KOPT-K1 (cell line): ENCODE results near the gene COBLL1.

Source experiments
- H3K27ac ChIP-seq: fragments of 200-600 bp; sonication (generic); 2 replicates; pipeline ENCODE4 v1.5.1; 2016; ENCODE audit warnings: antibody characterized with exemption, mild to moderate bottlenecking, low read depth, low read length; ENCODE audit not compliant: poor library complexity, severe bottlenecking
- H3K36me3 ChIP-seq: fragments of 200-600 bp; sonication (generic); 2 replicates; pipeline ENCODE4 v1.5.1; 2017; ENCODE audit warnings: antibody characterized with exemption, mild to moderate bottlenecking, low read length, moderate library complexity; ENCODE audit not compliant: insufficient read depth
- H3K9me3 ChIP-seq: fragments of 200-600 bp; sonication (generic); 2 replicates; pipeline ENCODE4 v1.5.1; 2017; ENCODE audit warnings: antibody characterized with exemption, low read length, mild to moderate bottlenecking; ENCODE audit not compliant: insufficient read depth, poor library complexity, severe bottlenecking

Gene COBLL1

DNA sequence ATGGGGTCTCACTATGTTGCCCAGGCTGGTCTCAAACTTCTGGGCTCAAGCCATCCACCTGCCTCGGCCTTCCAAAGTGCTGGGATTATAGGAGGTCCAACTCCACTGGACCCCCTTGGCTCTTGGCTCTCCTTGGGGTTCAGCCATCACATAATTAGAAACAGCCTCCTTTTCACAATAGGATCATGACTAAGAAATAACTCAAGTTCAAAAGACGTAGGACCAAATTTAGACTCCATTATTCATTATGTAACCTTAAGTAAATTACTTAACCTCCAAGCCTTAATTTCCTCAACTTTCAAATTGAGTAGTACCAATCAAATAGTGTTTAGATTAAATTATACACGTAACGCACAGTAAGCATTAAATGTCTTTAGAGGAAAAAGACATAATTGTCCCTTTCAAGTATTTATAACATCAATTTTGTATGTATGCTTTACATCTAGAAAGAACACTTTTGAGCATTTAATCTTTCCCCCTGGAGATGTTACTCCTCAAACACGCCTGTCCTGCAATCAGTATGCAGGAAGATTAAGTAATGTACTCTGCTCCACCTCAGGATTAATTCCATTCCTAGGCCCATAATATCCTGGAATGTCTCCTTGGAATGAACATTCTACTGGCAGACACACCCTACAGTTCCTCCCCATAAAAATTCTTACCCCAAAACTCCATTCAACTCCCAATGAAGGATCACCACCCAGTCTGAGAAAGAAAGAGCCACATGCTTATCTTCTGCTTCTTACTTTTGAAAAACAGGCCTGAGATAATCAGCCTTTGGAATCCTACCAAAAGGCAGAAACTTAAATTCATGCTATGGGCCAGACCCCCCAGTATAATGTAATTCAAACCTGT lies 49.1 kb downstream of the COBLL1 start:
- Histone ChIP-seq H3K9me3 (no peaks in the 10 kb centered on the region), H3K27ac (no peak overlapping the region), H3K36me3 (no peaks in the 10 kb centered on the region)

GRCh38 chr2:164789968-164790367 lies 51.7 kb downstream of the COBLL1 start:
- no peaks in the 10 kb centered on the region for H3K36me3 ChIP-seq
- no peaks in the 10 kb centered on the region for H3K9me3 ChIP-seq
- H3K27ac ChIP-seq = no peak overlapping the region

GRCh38 chr2:164786787-164787186 lies 54.8 kb downstream of the COBLL1 start:
- Histone ChIP-seq H3K27ac (no peak overlapping the region), H3K9me3 (no peaks in the 10 kb centered on the region), H3K36me3 (no peaks in the 10 kb centered on the region)

GRCh38 chr2:164785457-164785856 lies 56.2 kb downstream of the COBLL1 start:
- H3K9me3 ChIP-seq = no peaks in the 10 kb centered on the region
- no peak overlapping the region for H3K27ac ChIP-seq
- no peaks in the 10 kb centered on the region for H3K36me3 ChIP-seq

DNA sequence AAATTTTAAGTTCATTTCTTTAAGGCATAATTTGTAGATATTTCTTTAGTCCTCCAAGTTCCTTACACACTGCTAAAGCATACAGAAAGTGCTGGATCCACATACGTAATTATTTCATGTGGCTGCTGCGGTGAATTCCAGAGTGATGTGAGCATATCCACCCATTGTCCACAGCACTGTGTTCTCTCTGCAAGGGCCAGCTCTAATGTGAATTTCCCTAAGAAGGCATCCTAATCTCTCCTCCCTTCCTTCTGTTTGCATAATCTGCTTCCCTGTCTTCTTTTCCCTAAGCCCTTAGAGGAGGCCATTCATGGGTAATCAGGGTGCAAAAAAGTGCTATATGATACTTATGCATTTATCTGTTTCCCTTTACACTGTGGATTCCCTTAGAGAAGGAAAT lies 57.2 kb downstream of the COBLL1 start:
- Histone ChIP-seq H3K27ac (no peak overlapping the region), H3K9me3 (no peaks in the 10 kb centered on the region), H3K36me3 (no peaks in the 10 kb centered on the region)

DNA sequence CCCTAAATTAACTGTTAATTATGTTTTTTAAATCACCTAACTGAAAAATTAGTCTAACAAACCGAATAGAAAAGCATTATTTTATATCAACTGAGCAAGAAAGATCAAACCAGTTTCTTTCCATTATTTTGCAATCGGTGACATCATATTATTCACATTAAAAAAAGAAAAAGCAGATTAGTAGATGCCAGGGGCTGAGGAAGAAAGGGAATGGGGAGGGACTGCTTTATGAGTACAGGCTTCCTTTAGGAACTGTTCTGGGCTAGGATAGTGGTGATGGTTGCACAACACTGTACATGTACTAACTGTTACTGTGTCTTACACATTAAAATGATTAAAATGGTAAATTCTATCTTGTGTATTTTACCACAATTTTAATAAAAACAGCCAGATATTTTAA lies 59.3 kb downstream of the COBLL1 start:
- Histone ChIP-seq H3K36me3 (no peaks in the 10 kb centered on the region), H3K9me3 (no peaks in the 10 kb centered on the region), H3K27ac (no peak overlapping the region)

DNA sequence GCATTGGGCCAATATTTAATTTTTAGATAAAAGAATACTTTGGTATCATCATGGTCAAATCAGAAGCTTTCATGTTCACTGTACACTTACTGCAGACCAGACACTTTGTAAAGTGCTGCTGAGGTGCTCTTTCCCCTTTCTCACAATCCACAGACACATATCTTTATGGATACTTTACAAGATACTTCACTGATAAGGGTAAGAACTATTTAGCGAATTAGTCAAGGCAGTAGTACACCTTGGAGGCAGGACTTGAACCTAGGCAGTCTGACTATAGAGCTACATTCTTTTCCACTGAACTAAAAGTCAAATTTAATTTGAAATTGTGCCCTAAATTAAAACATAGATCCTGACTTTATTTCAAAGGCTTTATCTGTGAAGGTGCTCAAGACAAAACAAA lies 60.2 kb downstream of the COBLL1 start:
- Histone ChIP-seq H3K36me3 (no peaks in the 10 kb centered on the region), H3K9me3 (no peaks in the 10 kb centered on the region), H3K27ac (no peak overlapping the region)

GRCh38 chr2:164780611-164781178 lies 60.9 kb downstream of the COBLL1 start:
- Histone ChIP-seq H3K9me3 (no peaks in the 10 kb centered on the region), H3K27ac (no peak overlapping the region), H3K36me3 (no peaks in the 10 kb centered on the region)

- H3K36me3 ChIP-seq = no peaks in the 10 kb centered on the region
- H3K9me3 ChIP-seq = no peaks in the 10 kb centered on the region
- H3K27ac ChIP-seq = no peak overlapping the region
These were observed 62.1 kb downstream of the COBLL1 start for GRCh38 chr2:164779383-164780057.

DNA sequence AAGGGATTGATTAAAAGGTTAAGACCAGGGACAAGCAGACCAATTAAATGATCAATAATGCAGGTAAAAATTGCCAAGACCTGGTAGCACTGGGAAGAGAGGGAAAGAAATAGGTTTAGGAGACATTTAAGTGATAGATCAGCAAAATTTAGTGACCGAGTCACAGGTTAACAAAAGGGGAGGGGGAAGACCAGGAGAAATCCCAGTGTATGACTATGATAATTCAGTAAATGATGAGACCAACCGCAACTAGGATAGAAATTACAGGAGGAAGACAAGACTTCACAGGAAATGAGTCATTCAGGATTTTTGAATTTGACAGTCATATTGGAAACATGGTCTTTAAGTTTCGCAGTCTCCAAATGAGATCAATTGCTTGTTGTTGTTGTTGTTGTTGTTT lies 62.9 kb downstream of the COBLL1 start:
- Histone ChIP-seq H3K36me3 (no peaks in the 10 kb centered on the region), H3K9me3 (no peaks in the 10 kb centered on the region), H3K27ac (no peak overlapping the region)

GRCh38 chr2:164777847-164778461 lies 63.7 kb downstream of the COBLL1 start:
- Histone ChIP-seq H3K36me3 (no peaks in the 10 kb centered on the region), H3K9me3 (no peaks in the 10 kb centered on the region), H3K27ac (no peak overlapping the region)

- no peaks in the 10 kb centered on the region for H3K36me3 ChIP-seq
- no peaks in the 10 kb centered on the region for H3K9me3 ChIP-seq
- H3K27ac ChIP-seq = no peak overlapping the region
These were observed 68.0 kb downstream of the COBLL1 start for GRCh38 chr2:164773635-164774034.

DNA sequence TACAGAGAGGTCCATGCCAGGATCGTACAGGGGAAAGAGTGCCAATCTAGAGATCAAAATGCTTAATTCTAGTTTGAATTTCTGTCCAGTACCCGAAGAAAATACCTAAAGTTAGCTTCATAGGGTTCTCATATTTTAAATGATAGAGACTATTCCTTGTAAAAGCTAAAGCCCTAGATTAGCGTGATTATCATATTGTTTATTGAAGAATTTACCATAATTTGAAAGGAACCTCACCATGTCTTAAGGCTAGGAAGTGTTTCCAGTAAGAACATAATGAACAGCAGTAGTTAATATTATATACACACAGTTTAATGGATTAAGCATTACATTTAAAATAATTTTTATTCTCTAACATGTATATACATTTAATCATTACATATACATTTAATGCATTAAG lies 68.5 kb downstream of the COBLL1 start:
- Histone ChIP-seq H3K27ac (no peak overlapping the region), H3K36me3 (no peaks in the 10 kb centered on the region), H3K9me3 (no peaks in the 10 kb centered on the region)

- Histone ChIP-seq H3K27ac (no peak overlapping the region), H3K9me3 (no peaks in the 10 kb centered on the region), H3K36me3 (no peaks in the 10 kb centered on the region)
These were observed 69.7 kb downstream of the COBLL1 start for GRCh38 chr2:164771897-164772296.

- no peaks in the 10 kb centered on the region for H3K9me3 ChIP-seq
- H3K36me3 ChIP-seq = no peaks in the 10 kb centered on the region
- no peak overlapping the region for H3K27ac ChIP-seq
These were observed 71.2 kb downstream of the COBLL1 start for GRCh38 chr2:164770421-164770916.
